Measurements from ENCODE around the gene PDCD1LG2.
"Not testable (repeated sequence)": the region's sequence is repeated elsewhere in the genome, so short reads cannot be mapped to it uniquely, and the experiment has no call there.

The PDCD1LG2 gene

DNA sequence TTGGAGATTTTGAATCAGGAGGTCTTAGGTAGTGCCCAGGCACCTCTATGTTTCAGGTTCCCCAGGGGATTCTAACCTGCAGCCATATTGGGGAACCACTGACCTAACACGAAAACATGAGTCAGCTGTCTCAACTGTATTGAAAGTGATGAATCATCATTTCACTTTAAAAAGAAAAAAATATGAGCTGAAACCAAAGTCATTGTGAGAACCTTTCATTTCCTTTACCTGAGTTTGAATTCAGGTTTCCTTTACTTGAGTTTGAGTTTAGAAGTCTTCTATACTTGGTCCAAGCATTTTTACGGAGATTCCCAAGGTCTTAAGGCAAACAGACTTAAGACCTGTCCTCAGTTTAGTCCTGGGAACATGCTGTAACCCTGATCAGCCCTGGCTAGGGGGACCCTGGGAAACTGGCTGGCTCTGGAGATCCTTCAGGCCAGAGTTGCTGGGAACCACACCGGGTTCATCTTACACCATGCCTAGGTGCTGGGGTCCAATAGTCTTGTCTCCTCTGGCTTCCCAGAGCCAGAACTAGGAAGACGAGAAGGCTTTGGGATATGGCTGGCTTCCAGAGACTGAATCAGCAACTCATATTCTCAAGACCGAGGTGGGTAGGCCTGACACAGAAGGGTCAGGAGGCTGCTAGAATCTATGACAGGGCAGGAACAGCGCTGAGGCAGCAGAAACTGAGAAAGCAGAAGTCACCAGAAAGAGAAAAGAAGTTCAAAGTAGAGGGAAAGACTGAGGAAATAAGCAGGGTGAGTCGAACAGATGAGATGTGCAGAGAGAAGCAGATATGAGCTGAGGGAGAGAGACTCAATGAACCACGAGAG is 16.4 kb upstream of the PDCD1LG2 start:
- peak in 11 of 56 donors; percentile 1 to 19 (median 6) for DNase-seq

DNA sequence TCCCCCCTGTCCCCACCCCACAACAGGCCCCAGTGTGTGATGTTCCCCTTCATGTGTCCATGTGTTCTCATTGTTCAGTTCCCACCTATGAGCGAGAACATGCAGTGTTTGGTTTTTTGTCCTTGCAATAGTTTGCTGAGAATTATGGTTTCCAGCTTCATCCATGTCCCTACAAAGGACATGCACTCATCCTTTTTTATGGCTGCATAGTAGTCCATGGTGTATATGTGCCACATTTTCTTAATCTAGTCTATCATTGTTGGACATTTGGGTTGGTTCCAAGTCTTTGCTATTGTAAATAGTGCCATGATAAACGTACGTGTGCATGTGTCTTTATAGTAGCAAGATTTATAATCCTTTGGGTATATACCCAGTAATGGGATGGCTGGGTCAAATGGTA is 15.6 kb upstream of the PDCD1LG2 start:
- not testable (repeated sequence) for DNase-seq

DNA sequence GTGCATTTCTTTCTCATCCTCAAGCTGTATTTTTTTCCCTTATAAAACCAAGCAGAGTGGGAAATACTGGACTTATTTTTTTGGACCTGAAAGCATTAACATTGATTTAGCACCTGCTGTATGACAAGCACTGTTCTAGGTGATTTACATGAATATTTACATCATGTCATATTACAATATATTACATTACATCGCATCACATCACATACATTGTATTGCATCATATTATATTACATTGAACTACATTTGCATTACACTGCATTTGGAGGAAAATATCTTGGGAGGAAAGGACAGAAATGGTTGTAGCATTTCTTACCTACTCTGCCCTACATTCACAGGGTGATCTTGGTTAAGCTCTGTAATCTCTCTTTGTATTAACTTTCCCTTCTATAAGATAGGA is 11.2 kb upstream of the PDCD1LG2 start:
- DNase-seq = no peak

DNA sequence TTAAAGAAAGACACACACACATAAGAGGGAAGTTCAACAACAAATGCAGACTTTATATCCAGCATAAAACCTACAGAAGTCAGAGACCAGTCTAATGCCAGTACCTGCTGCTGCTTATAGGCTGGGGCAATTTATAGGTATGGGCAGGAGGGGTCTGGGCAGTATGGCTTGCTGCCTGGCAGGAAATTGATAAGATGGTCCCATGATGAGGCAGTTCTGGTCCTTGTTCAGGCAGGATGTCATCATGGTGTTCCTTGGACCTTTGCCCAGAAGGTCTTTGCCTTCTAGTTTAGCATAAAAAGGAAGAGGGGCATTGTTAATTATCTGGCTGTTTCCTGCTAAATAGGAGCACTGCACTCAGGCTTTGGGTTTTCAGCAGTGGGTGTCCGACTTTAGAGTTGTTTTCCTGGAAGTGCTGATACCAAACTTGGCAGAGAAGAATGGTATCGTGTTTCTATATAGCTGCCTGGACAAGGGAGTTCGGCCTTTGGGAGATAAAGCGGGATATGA is 10.4 kb upstream of the PDCD1LG2 start:
- DNase-seq = no peak

DNA sequence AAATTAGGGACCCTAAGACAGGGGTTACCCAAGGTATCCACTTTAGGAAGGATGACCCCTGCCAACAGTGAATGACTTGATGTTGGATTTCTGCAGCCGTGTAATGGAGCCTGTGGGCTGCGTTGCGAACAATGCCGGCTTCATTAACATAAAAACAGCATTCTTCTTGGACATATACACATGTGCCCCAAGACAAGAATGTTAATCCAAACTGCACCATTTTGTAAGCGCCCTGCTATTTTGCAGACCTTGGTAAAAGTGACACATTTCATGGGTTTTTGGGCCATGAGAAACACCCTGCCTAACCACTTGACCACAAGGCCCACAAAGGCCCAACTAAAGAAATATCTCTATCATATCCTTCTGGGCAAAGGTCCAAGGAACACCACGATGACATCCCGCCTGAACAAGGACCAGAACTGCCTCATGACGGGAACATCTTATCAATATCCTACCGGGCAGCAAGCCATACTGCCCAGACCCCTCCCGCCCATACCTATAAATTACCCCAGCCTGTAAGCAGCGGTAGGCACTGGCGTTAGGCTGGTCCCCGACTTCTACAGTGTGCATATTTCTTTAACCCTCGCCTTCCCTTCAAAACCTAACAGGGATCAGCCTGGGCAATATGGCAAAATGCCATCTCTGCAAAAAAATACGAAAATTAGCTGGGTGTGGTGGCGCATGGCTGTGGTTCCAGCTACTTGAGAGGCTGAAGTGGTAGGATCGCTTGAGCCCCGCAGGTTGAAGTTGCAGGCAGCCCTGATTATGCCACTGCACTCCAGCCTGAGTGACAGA is 9.7 kb upstream of the PDCD1LG2 start:
- DNase-seq = no peak

DNA sequence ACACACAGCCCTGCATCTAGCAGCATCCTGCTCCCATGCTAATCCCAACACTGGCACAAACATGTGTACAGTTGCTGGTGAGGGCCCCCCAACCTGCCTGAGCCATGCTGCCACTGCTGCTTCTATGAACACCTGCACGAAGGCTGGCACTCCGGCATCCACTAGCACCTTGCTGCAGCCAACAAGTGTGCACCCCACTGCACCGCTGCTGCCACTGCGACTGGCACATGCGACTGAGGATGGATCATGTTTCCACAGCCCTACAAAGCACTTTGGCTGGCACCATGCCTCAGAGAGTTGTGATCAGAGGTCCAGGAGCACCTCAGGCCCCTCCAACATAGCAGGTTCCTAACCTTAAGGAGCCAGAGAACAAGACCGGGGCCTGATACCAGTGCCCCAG is 7.8 kb upstream of the PDCD1LG2 start:
- DNase-seq = no peak

DNA sequence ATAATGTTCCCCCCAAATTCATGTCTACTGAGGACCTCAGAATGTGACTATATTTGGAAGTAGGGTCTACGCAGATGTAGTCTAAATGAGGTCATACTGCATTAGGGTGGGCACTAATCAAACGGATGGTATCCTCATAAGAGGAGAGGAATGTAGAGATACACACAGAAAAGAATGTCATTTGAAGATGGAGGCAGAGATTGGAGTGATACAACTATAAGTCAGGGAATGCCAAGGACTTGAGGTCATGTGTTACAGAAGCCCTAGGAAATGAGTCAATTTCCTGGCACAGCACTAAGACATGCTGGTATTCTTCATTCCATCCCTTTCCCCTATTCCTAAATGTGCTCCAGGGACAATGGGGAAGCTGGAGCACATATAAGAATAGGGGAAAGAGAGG is 758 bp upstream of the PDCD1LG2 start:
- no peak for DNase-seq

DNA sequence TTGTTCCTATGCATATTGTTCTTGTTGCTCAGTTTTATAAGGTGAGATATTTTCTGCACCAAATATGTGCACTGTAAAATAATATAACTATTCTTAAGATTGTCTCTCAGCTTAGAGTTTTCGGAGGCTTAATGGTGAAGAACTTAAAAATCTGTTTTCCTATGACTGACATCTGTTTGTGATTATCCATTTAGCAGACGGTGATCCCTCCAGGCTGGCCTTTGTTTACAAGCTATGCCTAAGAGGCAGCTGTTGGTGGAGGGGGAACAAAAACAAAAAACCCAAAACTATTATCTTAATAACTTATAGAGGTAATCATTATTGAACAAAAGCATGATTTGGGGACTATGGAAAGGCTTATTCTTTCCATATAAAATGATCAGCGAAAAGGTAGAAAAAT is 658 bp downstream of the PDCD1LG2 start:
- DNase-seq = no peak

DNA sequence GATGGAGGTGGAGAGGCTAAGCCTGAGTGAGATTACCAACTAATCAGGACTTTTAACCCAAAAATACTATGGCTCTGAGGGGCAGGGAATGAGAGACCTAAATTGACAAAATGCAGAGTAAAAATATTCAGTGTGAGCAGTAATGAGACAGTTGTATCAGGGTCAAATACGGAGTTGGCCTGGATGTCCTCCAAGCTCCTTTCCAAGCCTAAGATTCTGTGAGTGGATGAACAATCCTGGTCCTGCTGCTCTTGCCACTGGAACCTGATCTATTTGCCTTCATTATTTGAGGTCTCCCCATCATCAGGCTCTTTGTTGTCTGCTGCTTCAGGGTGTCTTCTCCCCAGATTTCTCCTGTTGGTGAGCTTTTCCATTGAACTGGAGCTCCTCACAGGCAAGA is 1.1 kb downstream of the PDCD1LG2 start:
- no peak for DNase-seq

DNA sequence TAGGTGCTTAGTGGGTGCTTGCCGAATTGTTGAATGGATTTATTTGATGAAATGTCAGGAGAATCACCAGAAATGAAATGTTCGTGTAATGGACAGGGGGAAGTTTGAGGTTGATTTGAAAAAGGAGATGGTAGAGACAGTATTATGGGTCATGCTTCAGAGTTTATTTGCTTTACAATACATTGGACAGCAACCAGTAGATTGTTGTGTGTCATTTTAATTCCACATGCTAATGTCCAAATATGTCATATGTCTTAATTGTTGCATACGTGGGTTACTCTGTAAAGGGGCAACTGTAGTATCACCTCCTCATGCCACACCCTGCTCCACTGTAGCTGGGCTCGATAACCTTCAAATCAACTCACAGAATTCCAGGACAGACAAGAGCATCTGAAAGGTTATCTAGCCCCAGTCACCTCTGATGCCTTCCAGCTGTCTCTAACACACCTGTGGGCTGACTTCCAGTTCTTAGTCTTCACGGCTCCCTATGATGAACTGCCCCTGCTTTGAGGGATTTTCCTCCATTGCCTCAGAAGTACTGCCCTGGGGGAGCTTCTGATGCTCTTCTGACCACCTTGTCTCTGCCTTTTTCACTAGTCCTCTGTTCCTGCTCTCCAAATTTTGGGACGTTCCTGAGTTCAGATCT is 1.7 kb downstream of the PDCD1LG2 start:
- DNase-seq = no peak

DNA sequence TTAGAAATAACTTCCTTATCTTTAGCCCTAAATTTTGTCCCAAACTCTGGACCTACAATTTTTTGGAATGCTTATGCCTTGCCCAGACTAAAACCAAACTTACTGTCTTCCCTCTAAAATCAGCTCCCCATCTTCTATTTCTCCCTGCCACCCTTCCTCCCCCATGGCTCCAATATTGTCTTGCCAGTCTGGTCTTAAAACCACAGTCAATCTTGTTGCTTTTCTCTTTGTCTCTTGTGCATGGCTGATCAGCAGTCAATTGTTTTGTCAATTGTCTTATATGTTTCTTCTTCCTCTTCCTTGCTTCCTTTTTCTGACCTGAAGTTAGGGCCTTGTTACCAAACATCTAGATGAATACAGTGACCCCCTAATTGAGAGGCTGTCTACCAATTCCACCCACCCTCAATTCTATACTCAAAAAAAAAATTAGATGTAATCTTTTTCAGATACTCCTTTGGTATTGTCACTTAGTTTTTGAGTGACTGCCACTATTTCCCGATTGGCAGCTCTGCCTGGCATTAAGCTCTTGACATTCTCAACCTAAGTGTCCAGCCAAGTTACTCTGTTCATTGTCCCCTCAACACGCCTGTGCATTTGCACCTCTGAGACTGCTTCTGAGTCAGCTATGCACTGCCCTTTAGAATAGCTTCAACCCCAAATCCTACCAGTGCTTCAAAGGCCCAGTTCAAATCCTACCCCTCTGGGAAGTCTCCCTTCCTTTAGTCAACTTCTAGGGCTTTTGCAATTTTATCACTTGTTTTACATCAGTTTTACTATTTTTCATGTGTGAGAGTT is 2.5 kb downstream of the PDCD1LG2 start:
- DNase-seq = no peak

DNA sequence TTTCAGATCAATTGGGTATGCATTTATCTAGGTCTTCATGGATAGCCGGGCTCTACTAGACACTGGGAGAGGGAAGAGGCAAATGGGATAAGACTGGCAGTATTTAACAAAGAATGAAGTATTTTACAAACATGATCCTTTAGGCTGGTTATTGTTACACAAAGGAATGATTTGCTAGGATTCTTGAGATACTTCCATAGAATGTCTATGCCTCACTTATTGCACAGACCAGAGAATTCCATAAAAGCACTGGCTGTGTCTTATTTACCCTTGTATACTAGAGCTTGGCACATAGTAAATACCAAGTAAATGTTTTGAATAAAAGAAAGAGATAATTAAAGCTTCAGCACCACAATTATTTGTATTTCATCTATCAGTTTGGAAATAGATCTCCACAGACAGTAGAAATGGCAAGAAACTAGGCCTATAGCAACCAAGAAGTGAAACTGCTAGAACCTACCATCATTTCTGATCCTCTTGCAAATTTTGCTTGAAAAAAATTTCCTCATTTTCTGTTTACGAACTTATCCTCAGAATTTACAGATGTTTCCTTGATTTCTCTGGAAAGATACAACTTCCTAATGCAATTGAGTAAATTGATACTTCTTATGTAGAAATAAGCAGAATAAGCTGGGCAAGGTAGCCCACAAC is 3.8 kb downstream of the PDCD1LG2 start:
- DNase-seq = no peak

DNA sequence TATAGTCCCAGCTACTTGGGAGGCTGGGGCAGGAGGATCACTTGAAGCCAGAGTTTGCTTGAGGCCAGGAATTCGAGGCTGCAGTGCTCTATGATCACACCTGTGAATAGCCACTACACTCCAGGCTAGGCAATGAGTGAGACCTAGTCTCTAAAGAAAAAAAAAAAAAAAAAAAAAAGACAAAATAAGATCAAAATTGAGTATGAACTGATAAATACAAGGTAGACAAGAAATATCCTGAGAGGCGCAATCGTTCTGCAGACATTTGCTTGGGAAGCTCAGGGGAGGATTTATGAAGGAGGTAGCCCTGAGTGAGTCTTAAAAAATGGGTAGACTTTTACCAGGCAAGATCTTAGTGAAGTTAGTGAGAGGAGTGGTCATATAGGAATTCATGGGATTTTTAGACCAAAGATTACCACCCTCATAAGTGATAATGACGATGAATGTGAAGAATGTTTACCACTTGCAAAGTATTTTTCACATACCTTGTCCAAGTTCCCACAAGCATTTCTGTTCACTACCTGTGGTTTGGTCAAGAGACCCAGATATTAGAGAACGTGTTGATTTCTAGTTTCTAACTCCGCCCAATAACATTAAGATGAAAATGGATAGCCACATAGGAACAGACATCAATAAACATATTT is 4.4 kb downstream of the PDCD1LG2 start:
- no peak for DNase-seq

DNA sequence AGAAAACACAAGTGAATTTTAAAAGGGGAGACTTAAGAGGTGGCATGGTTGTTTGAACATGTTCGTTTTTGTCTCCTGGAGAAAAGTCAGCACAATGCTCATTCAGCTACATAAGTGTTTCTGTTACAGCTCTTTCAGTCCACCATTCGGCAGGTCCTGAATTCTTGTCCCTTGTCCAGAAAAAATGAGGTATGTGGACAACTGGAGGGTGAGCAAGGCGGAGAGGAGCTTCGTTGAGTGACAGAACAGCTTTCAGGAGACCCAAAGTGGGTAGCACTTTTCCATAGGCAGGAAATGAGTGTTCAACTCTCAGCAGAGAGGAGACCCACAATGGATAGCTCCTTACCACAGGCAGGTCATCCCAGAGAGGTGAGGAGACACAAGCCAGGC is 4.9 kb downstream of the PDCD1LG2 start:
- no peak for DNase-seq

DNA sequence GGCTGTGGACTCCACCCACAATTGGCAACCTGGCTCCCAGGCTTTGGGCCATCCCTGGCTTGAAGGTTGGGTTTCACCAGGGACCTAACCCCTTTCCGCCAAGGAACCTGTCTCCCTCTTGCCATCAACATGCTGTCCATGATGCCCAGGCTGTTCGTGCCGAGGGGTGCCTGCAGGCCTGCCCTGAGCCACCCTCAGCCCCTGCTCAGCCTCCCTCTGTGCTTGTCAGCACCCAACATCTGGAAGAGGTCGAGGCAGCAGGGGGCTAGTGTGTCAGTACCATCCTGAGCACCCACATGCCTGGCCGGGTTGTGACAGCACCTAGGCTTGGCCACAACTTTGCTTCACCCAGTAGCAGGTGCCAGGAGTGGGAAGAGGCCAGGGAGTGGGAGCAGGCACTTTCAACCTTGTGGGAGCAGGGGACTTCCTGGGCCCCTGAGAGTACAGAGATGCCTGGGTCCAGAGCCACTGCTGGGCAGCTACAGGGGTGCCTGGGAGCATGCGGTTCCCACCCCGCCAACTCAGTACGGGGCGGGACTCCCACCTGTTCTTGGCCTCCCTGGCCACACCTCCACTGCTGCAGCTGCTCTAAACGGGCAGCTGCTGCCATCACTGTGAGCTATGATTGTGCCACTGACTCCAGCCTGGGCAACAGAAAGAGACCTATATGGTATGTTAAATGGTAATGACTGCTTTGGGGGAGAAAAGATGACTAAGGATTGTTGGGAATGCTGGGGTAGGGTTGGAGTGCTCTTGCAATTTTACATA is 6.3 kb downstream of the PDCD1LG2 start:
- no peak for DNase-seq

DNA sequence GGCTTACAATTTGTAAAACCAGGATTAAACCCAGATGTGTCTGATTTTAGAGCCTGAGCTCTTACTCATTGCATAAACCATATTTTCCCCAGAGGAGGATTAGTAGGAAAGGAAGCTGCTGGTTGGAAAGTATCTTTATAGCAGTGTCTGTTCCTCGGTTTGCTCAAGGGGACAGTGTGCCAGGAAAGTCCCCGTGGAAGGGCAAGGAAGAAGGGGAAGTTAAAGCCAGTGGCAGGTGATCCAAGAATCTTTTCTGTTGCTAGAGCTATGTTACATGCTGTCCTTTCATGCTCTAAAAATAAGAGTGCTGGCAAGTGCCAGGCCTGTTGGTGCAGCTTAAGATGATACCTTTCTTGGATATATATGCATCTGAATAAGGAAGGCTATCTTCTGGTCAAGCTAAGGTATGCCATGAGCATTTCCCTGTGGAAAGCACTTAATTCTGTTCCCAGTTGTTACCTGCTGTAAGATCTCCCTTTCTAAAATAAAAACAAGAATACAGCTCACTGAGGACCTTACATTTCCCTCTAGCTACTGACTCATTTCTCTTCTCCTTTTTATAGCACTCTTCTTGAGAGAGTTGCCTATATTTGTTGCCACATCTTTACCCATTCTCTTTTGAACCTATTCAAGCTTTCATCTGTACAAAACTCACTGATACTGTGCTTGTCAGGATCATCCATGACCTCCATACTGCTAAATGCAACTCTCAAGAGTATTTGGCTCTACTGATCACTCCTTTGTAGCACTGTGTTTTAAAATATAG is 8.0 kb downstream of the PDCD1LG2 start:
- no peak for DNase-seq

DNA sequence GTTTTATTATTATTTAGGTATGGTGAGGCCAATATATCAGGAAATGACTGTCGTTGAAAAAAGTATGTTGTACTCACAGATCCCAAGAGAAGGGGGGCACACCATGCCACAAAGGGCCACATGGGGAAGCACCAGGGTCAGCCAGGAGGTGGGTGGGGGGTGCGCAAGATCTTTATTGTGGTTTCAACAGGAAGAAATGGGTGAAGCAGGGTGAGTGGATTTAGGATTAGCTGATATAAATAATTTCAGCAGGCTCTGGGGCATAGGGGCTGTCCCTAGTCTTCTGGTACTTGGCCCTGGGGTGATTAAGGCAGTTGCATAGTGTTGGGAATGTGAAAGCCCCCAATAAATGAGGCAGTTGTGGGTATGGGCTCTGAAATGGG is 8.6 kb downstream of the PDCD1LG2 start:
- no peak for DNase-seq

DNA sequence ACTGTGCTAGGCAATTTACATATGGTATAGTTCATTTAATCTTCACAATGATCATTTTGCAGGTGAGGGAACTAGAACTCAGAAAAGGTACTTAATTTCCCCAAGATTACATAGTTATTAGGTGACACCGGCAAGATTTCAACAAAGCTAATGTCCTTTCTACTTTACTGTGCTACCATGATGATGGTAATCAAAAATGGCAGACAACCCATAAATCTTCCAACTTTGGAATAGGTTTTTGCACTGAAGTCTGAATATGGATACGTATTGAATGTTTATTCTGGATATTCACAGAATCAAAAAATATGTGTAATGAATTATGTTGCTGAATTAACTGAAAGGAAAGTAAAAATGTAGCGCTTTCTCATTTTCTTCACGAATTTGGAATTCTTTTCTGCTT is 13.8 kb downstream of the PDCD1LG2 start:
- no peak for DNase-seq
